Activated gamma-delta T cell treated with Interleukin-2 at 50 U/mL for 16 hours (primary cell): ENCODE measurements around the gene RAET1E.
A peak's percentile ranks its signal among the peaks of the same experiment; 100 is the strongest.
"Not testable (repeated sequence)": the region's sequence is repeated elsewhere in the genome, so short reads cannot be mapped to it uniquely, and the experiment has no call there.

ENCODE experiments used
- DNase-seq: peaks from one replicate; pipeline ENCODE4 v3.0.0-alpha.2; 2020

Gene RAET1E

GRCh38 chr6:149888093-149888492 lies 9.8 kb downstream of the RAET1E start:
- DNase-seq: no peak

- no peak for DNase-seq
Measured at GRCh38 chr6:149887343-149887742, 10.6 kb downstream of the RAET1E start.

- no peak for DNase-seq
Measured at GRCh38 chr6:149885888-149886287, 12.0 kb downstream of the RAET1E start.

- no peak for DNase-seq
Measured at GRCh38 chr6:149884617-149885016, 13.3 kb downstream of the RAET1E start.

- no peak for DNase-seq
Measured at GRCh38 chr6:149884215-149884614, 13.7 kb downstream of the RAET1E start.

- no peak for DNase-seq
Measured at GRCh38 chr6:149881860-149882259, 16.1 kb downstream of the RAET1E start.

- no peak for DNase-seq
Measured at GRCh38 chr6:149881066-149881766, 16.7 kb downstream of the RAET1E start.

- no peak for DNase-seq
Measured at GRCh38 chr6:149877659-149878058, 20.3 kb downstream of the RAET1E start.

GRCh38 chr6:149876241-149876933 lies 21.5 kb downstream of the RAET1E start:
- no peak for DNase-seq

GRCh38 chr6:149872233-149872632 lies 25.7 kb downstream of the RAET1E start:
- no peak for DNase-seq

GRCh38 chr6:149871182-149871581 lies 26.7 kb downstream of the RAET1E start:
- no peak for DNase-seq

GRCh38 chr6:149869275-149869892 lies 28.5 kb downstream of the RAET1E start:
- DNase-seq: no peak

- DNase-seq: no peak
Measured at GRCh38 chr6:149867876-149868640, 29.9 kb downstream of the RAET1E start.

- no peak for DNase-seq
Measured at GRCh38 chr6:149864578-149865535, 33.1 kb downstream of the RAET1E start.

GRCh38 chr6:149863698-149864577 lies 34.0 kb downstream of the RAET1E start, which contains the start of gene LRP11:
LRP11 (minus strand) TSS chr6:149864359; CDS start chr6:149864020, 339 bp downstream.
- DNase-seq: peak; percentile 68

- DNase-seq: peak; percentile 7
Measured at GRCh38 chr6:149862922-149863697, 34.8 kb downstream of the RAET1E start.

GRCh38 chr6:149862424-149862738 lies 35.5 kb downstream of the RAET1E start:
- DNase-seq: not testable (repeated sequence)

GRCh38 chr6:149861603-149862423 lies 36.1 kb downstream of the RAET1E start:
- no peak for DNase-seq
